Measurements from ENCODE around the gene ETV1.

The ETV1 gene

GRCh38 chr7:13904007-13904406, 85.5 kb downstream of the ETV1 start:
- no peak overlapping the region for H3K4me3 ChIP-seq (ENCODE audit: low read length)
- DNase-seq (ENCODE audit: low read depth): peak; percentile 84
- TF ChIP-seq, protein P1, sequence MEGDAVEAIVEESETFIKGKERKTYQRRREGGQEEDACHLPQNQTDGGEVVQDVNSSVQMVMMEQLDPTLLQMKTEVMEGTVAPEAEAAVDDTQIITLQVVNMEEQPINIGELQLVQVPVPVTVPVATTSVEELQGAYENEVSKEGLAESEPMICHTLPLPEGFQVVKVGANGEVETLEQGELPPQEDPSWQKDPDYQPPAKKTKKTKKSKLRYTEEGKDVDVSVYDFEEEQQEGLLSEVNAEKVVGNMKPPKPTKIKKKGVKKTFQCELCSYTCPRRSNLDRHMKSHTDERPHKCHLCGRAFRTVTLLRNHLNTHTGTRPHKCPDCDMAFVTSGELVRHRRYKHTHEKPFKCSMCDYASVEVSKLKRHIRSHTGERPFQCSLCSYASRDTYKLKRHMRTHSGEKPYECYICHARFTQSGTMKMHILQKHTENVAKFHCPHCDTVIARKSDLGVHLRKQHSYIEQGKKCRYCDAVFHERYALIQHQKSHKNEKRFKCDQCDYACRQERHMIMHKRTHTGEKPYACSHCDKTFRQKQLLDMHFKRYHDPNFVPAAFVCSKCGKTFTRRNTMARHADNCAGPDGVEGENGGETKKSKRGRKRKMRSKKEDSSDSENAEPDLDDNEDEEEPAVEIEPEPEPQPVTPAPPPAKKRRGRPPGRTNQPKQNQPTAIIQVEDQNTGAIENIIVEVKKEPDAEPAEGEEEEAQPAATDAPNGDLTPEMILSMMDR (conservative IDR thresholded peaks at IDR 0.05; ENCODE audit: low read length): no peak

DNA sequence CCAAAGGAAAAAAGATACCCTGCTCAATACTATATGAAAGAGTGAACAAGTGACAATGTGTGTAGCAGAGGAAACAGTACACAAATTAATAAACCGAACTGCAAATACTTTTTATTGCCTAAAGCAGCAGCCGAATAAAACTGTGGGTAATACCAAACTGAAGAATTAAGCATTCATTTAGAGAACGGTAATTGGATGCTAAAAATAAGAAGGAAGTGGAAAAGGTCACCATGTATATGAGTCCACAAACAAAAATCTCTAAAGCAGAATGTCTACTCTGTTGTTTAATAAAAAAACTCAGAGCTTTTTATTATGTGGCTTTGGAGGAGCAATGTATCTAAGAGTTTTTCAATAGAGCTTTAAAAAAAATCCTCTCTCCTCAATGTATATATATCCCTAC, 87.9 kb downstream of the ETV1 start:
- no peak overlapping the region for H3K4me3 ChIP-seq (ENCODE audit: low read length)
- TF ChIP-seq, protein P1 (conservative IDR thresholded peaks at IDR 0.05; ENCODE audit: low read length): no peak
- DNase-seq (ENCODE audit: low read depth): no peak

DNA sequence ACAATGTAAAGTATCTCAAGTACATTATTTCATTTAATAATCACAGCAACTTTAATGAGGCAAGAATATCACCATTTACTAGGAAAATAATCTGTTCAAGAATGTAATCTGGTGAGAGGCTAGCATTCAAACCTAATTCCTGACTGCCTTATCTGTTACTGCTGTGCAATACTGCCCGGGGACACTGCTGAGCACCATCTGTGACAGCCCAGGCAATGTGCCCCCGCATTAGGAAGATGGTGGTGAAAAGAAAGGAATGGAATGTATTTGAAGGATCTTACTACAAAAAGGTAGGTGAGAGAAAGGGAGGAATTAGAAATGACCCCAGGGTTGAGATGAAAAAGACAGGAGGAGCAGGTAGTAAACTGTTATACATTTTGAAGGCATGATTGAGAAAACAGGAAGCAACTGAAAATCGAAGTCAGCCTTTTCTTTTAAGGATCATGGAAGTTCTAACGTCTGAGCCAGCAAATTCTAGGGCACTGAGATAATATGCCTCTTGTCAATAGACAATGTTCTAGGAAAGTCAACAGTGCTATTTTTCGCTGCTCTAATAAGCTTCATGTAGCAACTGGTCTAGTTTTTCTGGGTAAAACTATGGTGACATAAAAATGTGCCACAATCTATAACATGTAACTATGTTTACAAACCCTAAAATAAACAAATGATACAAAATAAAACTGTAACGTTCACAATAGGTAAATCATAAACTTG, 90.4 kb downstream of the ETV1 start:
- no peak for DNase-seq (ENCODE audit: low read depth)
- TF ChIP-seq, protein P1 (conservative IDR thresholded peaks at IDR 0.05; ENCODE audit: low read length): no peak
- no peak overlapping the region for H3K4me3 ChIP-seq (ENCODE audit: low read length)

- H3K4me3 ChIP-seq (ENCODE audit: low read length): no peak overlapping the region
- DNase-seq (ENCODE audit: low read depth): peak; percentile 21
- TF ChIP-seq, protein P1 (conservative IDR thresholded peaks at IDR 0.05; ENCODE audit: low read length): no peak
Measured at GRCh38 chr7:13897819-13898218, 91.6 kb downstream of the ETV1 start.

DNA sequence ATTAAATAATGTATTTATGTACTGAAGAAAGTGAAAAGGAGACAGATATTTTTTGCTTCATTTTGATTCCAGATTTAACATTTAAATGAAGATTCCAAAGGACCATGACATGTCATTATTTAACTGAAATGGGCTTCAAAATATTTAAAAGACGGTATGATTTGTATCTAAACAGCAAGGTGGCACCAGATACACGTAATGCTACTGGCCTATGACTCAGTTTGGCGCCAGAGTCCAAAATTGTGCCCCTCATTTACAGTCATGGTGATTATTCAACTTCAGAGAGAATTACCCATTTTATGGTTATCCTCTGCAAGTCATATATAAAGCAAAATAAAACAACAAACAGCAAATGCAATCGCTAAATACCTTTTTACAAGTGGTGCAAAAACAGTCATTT, 94.5 kb downstream of the ETV1 start:
- no peak for DNase-seq (ENCODE audit: low read depth)
- no peak overlapping the region for H3K4me3 ChIP-seq (ENCODE audit: low read length)
- TF ChIP-seq, protein P1 (conservative IDR thresholded peaks at IDR 0.05; ENCODE audit: low read length): no peak

GRCh38 chr7:13894377-13894776, 95.1 kb downstream of the ETV1 start:
- no peak for DNase-seq (ENCODE audit: low read depth)
- TF ChIP-seq, protein P1 (conservative IDR thresholded peaks at IDR 0.05; ENCODE audit: low read length): no peak
- H3K4me3 ChIP-seq (ENCODE audit: low read length): no peak overlapping the region

DNA sequence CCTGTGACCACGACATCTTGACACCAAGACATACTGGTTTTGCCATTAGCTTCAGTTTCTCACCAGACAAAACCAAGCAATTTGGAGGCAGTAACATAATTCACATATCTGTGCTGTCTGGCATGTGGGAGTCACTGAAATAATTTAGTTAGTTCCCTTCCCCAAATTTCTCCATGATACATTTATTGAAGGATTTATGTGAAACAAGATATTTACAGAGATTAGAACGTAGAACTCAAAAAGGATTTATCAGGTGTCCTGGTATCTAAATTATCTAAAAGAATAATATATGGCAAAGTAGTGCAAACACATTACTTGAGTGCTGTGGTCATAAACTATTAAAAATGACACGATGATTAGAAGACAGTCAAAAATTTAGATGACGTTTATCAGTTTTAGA, 98.7 kb downstream of the ETV1 start:
- no peak overlapping the region for H3K4me3 ChIP-seq (ENCODE audit: low read length)
- TF ChIP-seq, protein P1 (conservative IDR thresholded peaks at IDR 0.05; ENCODE audit: low read length): no peak
- no peak for DNase-seq (ENCODE audit: low read depth)

All from AG10803 (cell line).